CD4-positive, alpha-beta T cell treated with Interleukin-15 for 1 hour (primary cell): ENCODE data around the gene KCNMA1.
"Not testable (repeated sequence)": the region's sequence is repeated elsewhere in the genome, so short reads cannot be mapped to it uniquely, and the experiment has no call there.

Source experiments
- DNase-seq: peaks from one replicate; pipeline ENCODE4 v3.0.0-alpha.2; 2020

KCNMA1 gene

GRCh38 chr10:77637532-77638320, at the start of gene KCNMA1:
Gene KCNMA1 (minus strand): TSS chr10:77637808.
- no peak for DNase-seq

GRCh38 chr10:77686650-77687417, 49.2 kb upstream of the KCNMA1 start:
- no peak for DNase-seq

GRCh38 chr10:77686096-77686495, 48.5 kb upstream of the KCNMA1 start:
- DNase-seq = no peak

GRCh38 chr10:77685432-77685831, 47.8 kb upstream of the KCNMA1 start:
- no peak for DNase-seq

GRCh38 chr10:77683088-77683432, 45.5 kb upstream of the KCNMA1 start:
- not testable (repeated sequence) for DNase-seq

- no peak for DNase-seq
Measured at GRCh38 chr10:77682393-77683087, 44.9 kb upstream of the KCNMA1 start.

- no peak for DNase-seq
Measured at GRCh38 chr10:77681839-77682238, 44.2 kb upstream of the KCNMA1 start.

GRCh38 chr10:77680811-77681210, 43.2 kb upstream of the KCNMA1 start:
- no peak for DNase-seq

GRCh38 chr10:77680065-77680464, 42.5 kb upstream of the KCNMA1 start:
- no peak for DNase-seq

- no peak for DNase-seq
Measured at GRCh38 chr10:77679217-77679616, 41.6 kb upstream of the KCNMA1 start.

GRCh38 chr10:77678146-77678545, 40.5 kb upstream of the KCNMA1 start:
- no peak for DNase-seq

- DNase-seq = no peak
Measured at GRCh38 chr10:77675347-77675746, 37.7 kb upstream of the KCNMA1 start.

- no peak for DNase-seq
Measured at GRCh38 chr10:77673515-77674140, 36.0 kb upstream of the KCNMA1 start.

- no peak for DNase-seq
Measured at GRCh38 chr10:77673101-77673500, 35.5 kb upstream of the KCNMA1 start.

GRCh38 chr10:77671594-77672252, 34.1 kb upstream of the KCNMA1 start:
- DNase-seq = no peak

GRCh38 chr10:77670817-77671443, 33.3 kb upstream of the KCNMA1 start:
- DNase-seq = no peak

- no peak for DNase-seq
Measured at GRCh38 chr10:77669892-77670291, 32.3 kb upstream of the KCNMA1 start.

GRCh38 chr10:77667426-77668324, 30.1 kb upstream of the KCNMA1 start:
- no peak for DNase-seq

- DNase-seq = no peak
Measured at GRCh38 chr10:77666821-77667220, 29.2 kb upstream of the KCNMA1 start.

- DNase-seq = no peak
Measured at GRCh38 chr10:77664696-77665095, 27.1 kb upstream of the KCNMA1 start.

- DNase-seq = no peak
Measured at GRCh38 chr10:77664008-77664407, 26.4 kb upstream of the KCNMA1 start.
